Bronchial epithelial cell (primary cell): ENCODE measurements around the gene LLPH. TPM values are rescaled to one million over a fixed set of nuclear protein-coding genes. Genes with fewer than 3 reads are reported as not detected.

ENCODE experiments used
- DNase-seq: peaks from one replicate; pipeline ENCODE4 v3.0.0-alpha.2; 2010; ENCODE audit warnings: low read depth
- FAIRE-seq: peaks from 2 replicates; lab custom pipeline; 2011; peaks lifted over from hg19 to GRCh38; lab: Jason Lieb, UNC
- H3K27me3 ChIP-seq: 2 replicates; pipeline ENCODE4 v1.5.1; 2011; ENCODE audit warnings: low read length; ENCODE audit not compliant: control insufficient read depth, insufficient read depth
- H3K36me3 ChIP-seq: 2 replicates; pipeline ENCODE4 v1.5.1; 2011; ENCODE audit warnings: low read length; ENCODE audit not compliant: control insufficient read depth, insufficient read depth
- H3K4me3 ChIP-seq: 2 replicates; pipeline ENCODE4 v1.5.1; 2011; ENCODE audit warnings: mild to moderate bottlenecking, low read depth, low read length, control low read depth
- CTCF ChIP-seq: IDR thresholded peaks from 2 replicates; pipeline ENCODE4 v1.5.1; 2011; ENCODE audit warnings: mild to moderate bottlenecking, moderate library complexity, low read length, control low read depth, inconsistent platforms; ENCODE audit not compliant: insufficient read depth, severe bottlenecking
- total RNA-seq: library from RNA; depleted of rRNA; stranded (reverse); fragments of >200 nt; gene quantifications from 2 replicates; pipeline ENCODE4 v1.2.1, GENCODE V29; 2014

The LLPH gene
- total RNA-seq, 1 donor from 2014 or later = 6.1 TPM

DNA sequence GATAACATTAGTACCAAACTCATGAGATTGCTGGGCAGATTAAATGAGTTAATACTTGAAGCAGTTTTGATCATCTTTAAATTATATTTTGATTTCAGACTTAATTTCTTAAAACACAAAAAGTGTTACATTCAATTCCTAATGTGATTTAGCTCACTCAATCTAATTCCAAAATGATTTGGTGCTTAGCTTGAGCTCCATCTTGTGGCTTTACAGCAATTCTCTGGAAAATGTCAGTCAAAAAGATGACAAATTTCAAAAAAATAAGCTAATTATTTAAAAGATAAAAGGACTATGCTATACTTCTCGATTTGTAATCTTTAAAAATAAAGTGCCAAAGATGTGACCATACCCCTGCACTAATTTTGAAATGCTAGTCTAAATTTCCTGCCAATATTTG is 10.1 kb downstream of the LLPH start:
- no peak for DNase-seq
- Histone ChIP-seq H3K27me3 (no peaks in the 10 kb centered on the region), H3K36me3 (peaks cover 4% of the 10 kb centered on the region), H3K4me3 (no peak overlapping the region)
- no peak for FAIRE-seq
- no peak for TF ChIP-seq CTCF

DNA sequence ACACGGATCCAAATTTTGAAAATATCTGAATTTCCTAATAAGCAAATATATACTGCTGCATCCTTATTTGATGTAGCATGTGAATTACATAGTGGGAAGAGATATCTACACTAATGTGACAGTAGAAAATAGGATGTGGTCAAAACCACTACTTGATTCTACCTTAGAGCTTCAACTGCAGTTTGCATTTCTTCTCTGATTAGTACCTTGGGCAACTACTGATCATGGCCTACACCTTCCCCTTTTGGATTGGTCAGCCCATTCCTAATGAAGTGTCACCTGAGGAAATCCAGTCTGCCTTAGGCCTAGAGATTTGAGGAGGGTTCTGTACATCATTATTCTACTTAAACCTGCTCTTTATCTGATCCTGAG is 10.7 kb downstream of the LLPH start:
- H3K4me3 ChIP-seq = no peak overlapping the region
- FAIRE-seq (no peak), DNase-seq (no peak)
- no peaks in the 10 kb centered on the region for H3K27me3 ChIP-seq
- H3K36me3 ChIP-seq = peaks cover 4% of the 10 kb centered on the region
- TF ChIP-seq CTCF = no peak

- Histone ChIP-seq H3K27me3 (no peaks in the 10 kb centered on the region), H3K4me3 (no peak overlapping the region), H3K36me3 (peaks cover 3% of the 10 kb centered on the region)
- DNase-seq (no peak), FAIRE-seq (no peak)
- TF ChIP-seq CTCF = no peak
Observed at GRCh38 chr12:66119229-66119869, 11.2 kb downstream of the LLPH start.

- FAIRE-seq = no peak
- peak; percentile 72 for DNase-seq
- TF ChIP-seq CTCF = no peak
- Histone ChIP-seq H3K36me3 (no peaks in the 10 kb centered on the region), H3K27me3 (no peaks in the 10 kb centered on the region), H3K4me3 (no peak overlapping the region)
Observed at GRCh38 chr12:66118240-66118891, 12.2 kb downstream of the LLPH start.

GRCh38 chr12:66117242-66117641 is 13.3 kb downstream of the LLPH start:
- H3K27me3 ChIP-seq = no peaks in the 10 kb centered on the region
- H3K4me3 ChIP-seq = no peak overlapping the region
- no peaks in the 10 kb centered on the region for H3K36me3 ChIP-seq
- FAIRE-seq (no peak), DNase-seq (no peak)
- TF ChIP-seq CTCF = no peak
